SK-N-SH (cell line): ENCODE measurements around the gene SFXN5. TPM values are rescaled to one million over a fixed set of nuclear protein-coding genes. Genes with fewer than 3 reads are reported as not detected.

ENCODE experiments used
- CTCF ChIA-PET: fragments of 300-600, 350-600 bp; formaldehyde crosslinking; extraction: SDS; loops from one replicate; lab custom pipeline; 2021; lab: Yijun Ruan, JAX
- POLR2A ChIA-PET: fragments of 350-600 bp; sonication (Branson Sonifier 250); formaldehyde crosslinking; extraction: SDS; loops from one replicate; lab custom pipeline; 2020; ENCODE audit warnings: antibody characterized with exemption, inconsistent platforms; lab: Yijun Ruan, JAX
- DNase-seq: peaks from one replicate; pipeline ENCODE4 v3.0.0; 2012
- H2AFZ ChIP-seq: fragments of 200-600 bp; sonication (generic); 2 replicates; pipeline ENCODE4 v1.8.1; 2016; ENCODE audit warnings: antibody characterized with exemption, mild to moderate bottlenecking, low read depth
- H3F3A ChIP-seq: fragments of 200-600 bp; sonication (generic); replicated peaks from 2 replicates; pipeline ENCODE3; 2016; ENCODE audit warnings: antibody characterized with exemption, mild to moderate bottlenecking; ENCODE audit not compliant: insufficient read depth
- H3K27ac ChIP-seq, 2 experiments: fragments of 200-500 bp in 1 of 2; fragments of 200-600 bp in 1 of 2; sonication (Bioruptor generic) in 1 of 2; sonication (generic), shearing (Covaris generic) in 1 of 2; 2 replicates each; pipeline versions ENCODE4 v1.5.1 to v1.6.1; 2014 to 2016; ENCODE audit warnings: low read depth in 2 of 2, inconsistent platforms in 1 of 2, low read length in 1 of 2, mild to moderate bottlenecking in 1 of 2, mixed read lengths in 1 of 2
- H3K27me3 ChIP-seq: fragments of 200-600 bp; sonication (generic), shearing (Covaris generic); 2 replicates; pipeline ENCODE4 v1.6.1; 2016; ENCODE audit warnings: mixed run types; ENCODE audit not compliant: insufficient read depth
- H3K36me3 ChIP-seq, 2 experiments: fragments of 200-500 bp in 1 of 2; fragments of 200-600 bp in 1 of 2; sonication (Bioruptor generic) in 1 of 2; sonication (generic) in 1 of 2; replicated peaks in 1 of 2; 2 replicates each; pipeline versions ENCODE3 to v1.5.1; 2014 to 2016; ENCODE audit warnings: low read length in 1 of 2, mild to moderate bottlenecking in 1 of 2; ENCODE audit not compliant: insufficient read depth in 2 of 2, control insufficient read depth in 1 of 2
- H3K4me1 ChIP-seq, 2 experiments: fragments of 200-500 bp in 1 of 2; fragments of 200-600 bp in 1 of 2; sonication (Bioruptor generic) in 1 of 2; sonication (generic), shearing (Covaris generic) in 1 of 2; 2 replicates each; pipeline versions ENCODE4 v1.5.1 to v1.6.1; 2014 to 2016; ENCODE audit warnings: low read depth in 1 of 2, low read length in 1 of 2, mixed run types in 1 of 2; ENCODE audit not compliant: insufficient read depth in 2 of 2, control insufficient read depth in 1 of 2
- H3K4me2 ChIP-seq: fragments of 200-600 bp; sonication (generic), shearing (Covaris generic); 2 replicates; pipeline ENCODE4 v1.6.1; 2017; ENCODE audit warnings: mixed run types
- H3K4me3 ChIP-seq, 2 experiments: fragments of 200-500 bp in 1 of 2; fragments of 200-600 bp in 1 of 2; sonication (Bioruptor generic) in 1 of 2; sonication (generic), shearing (Covaris generic) in 1 of 2; 2 replicates each; pipeline versions ENCODE4 v1.5.1 to v1.8.1; 2014 to 2016; ENCODE audit warnings: low read depth in 2 of 2, inconsistent platforms in 1 of 2, low read length in 1 of 2, mild to moderate bottlenecking in 1 of 2, mixed read lengths in 1 of 2, moderate library complexity in 1 of 2
- H3K79me2 ChIP-seq: fragments of 200-600 bp; sonication (generic); 2 replicates; pipeline ENCODE4 v1.8.1; 2017; ENCODE audit warnings: mild to moderate bottlenecking; ENCODE audit not compliant: insufficient read depth
- H3K9ac ChIP-seq: fragments of 200-600 bp; sonication (generic); 2 replicates; pipeline ENCODE4 v1.6.1; 2017; ENCODE audit warnings: mixed run types
- H3K9me2 ChIP-seq: fragments of 200-600 bp; sonication (generic); 2 replicates; pipeline ENCODE4 v1.6.1; 2017; ENCODE audit warnings: mixed run types
- H3K9me3 ChIP-seq: fragments of 200-600 bp; sonication (generic); 2 replicates; pipeline ENCODE4 v1.6.1; 2017; ENCODE audit warnings: mixed run types, mild to moderate bottlenecking, moderate library complexity
- H4K20me1 ChIP-seq: fragments of 200-600 bp; sonication (generic); 2 replicates; pipeline ENCODE4 v1.6.1; 2017; ENCODE audit warnings: mild to moderate bottlenecking, mixed run types; ENCODE audit not compliant: insufficient read depth
- ELF1 ChIP-seq: IDR thresholded peaks from 2 replicates; pipeline ENCODE4 v1.4.0; 2012
- EZH2phosphoT487 ChIP-seq: fragments of 200-600 bp; sonication (generic); IDR thresholded peaks from 2 replicates; pipeline ENCODE4 v1.6.1; 2017; ENCODE audit warnings: low read depth, mixed run types, mild to moderate bottlenecking, antibody characterized with exemption, moderate library complexity, borderline replicate concordance
- FOSL2 ChIP-seq: IDR thresholded peaks from 2 replicates; pipeline ENCODE4 v1.4.0; 2012; ENCODE audit warnings: low read depth, mild to moderate bottlenecking, moderate library complexity, borderline replicate concordance
- FOXJ3 ChIP-seq: sonication (generic); formaldehyde crosslinking; IDR thresholded peaks from 2 replicates; pipeline ENCODE4 v1.5.1; 2020; ENCODE audit warnings: mild to moderate bottlenecking, missing genetic modification reagents
- GABPA ChIP-seq: IDR thresholded peaks from 2 replicates; pipeline ENCODE4 v1.4.0; 2012; ENCODE audit warnings: low read depth, mild to moderate bottlenecking
- NRF1 ChIP-seq: IDR thresholded peaks from 2 replicates; pipeline ENCODE4 v1.6.1; 2012; ENCODE audit warnings: low read depth, mild to moderate bottlenecking, low read length
- RFX5 ChIP-seq: IDR thresholded peaks from 2 replicates; pipeline ENCODE4 v1.6.1; 2012; ENCODE audit warnings: mild to moderate bottlenecking, improper control_type of control experiment, low read length
- TAF1 ChIP-seq: IDR thresholded peaks from 2 replicates; pipeline ENCODE4 v1.6.1; 2012; ENCODE audit warnings: low read depth, mild to moderate bottlenecking, low read length, moderate library complexity, borderline replicate concordance
- WGBS: methylation state at CpG from one replicate; pipeline ENCODE4 v1.1.6; 2017; ENCODE audit warnings: low lambda C conversion rate; 5-methylcytosine and 5-hydroxymethylcytosine counted together
- polyA plus RNA-seq, 3 experiments: library from polyadenylated mRNA; depleted of rRNA; stranded (reverse); fragments of >200 nt; gene quantifications; 2 replicates each; pipeline ENCODE4 v1.2.3, GENCODE V29; 2012
- TF ChIP-seq, protein P1 (sequence below): IDR thresholded peaks from 2 replicates; pipeline ENCODE4 v1.6.1; 2012; ENCODE audit warnings: mild to moderate bottlenecking, low read depth, low read length, moderate library complexity
- TF ChIP-seq, protein P2 (sequence below): IDR thresholded peaks from 2 replicates; pipeline ENCODE4 v1.4.0; 2012; ENCODE audit warnings: low read depth
- TF ChIP-seq, protein P3 (sequence below): fragments of 200-600 bp; sonication (generic); IDR thresholded peaks from 2 replicates; pipeline ENCODE4 v1.6.1; 2017; ENCODE audit warnings: antibody characterized with exemption, mild to moderate bottlenecking, moderate library complexity

SFXN5 gene
- polyA plus RNA-seq, 1 of the 3 experiments (the other 2 are of a cell fraction), result 9.9 TPM

DNA sequence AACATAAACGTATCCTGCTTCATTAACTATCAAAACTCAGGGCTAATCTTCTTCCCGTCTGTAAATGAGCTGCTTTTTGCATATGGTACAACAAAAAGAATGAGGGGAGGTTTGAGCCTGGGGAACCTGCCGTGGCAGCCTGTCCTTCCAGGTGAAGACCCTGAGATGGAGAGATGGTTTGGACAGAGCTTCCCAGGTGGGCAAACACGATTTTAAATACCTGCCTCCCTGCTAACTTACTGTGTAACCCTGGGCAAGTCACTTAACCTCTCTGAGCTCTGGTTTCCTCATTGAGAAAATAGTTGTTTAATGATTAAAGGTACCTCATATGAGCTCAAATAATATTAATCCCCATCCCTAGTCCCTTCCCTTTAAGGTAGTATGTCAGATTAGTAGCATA, 145.1 kb downstream of the SFXN5 start:
- ChIA-PET CTCF (interaction anchor here (0.6 to 8.6 kb wide), 12 partner anchors 11 to 776 kb away, joined by 3 to 53 read pairs (median 3); no protein-coding TSS in a partner anchor), POLR2A (no interaction called here)
- Histone ChIP-seq H3K9me3 (no peaks in the 10 kb centered on the region), H3K4me1 (peaks cover 0 to under 1% of the 10 kb centered on the region in 2 experiments; a peak in 1 of 4 replicates), H3K4me3 (no peak overlapping the region), H3K9me2 (no peaks in the 10 kb centered on the region), H3K9ac (no peak overlapping the region), H3K79me2 (no peaks in the 10 kb centered on the region), H3K27me3 (peaks cover 80% of the 10 kb centered on the region), H4K20me1 (0 out of 2 replicates have a peak, but pooled peaks cover 3% of the 10 kb centered on the region), H3K36me3 (no peaks in the 10 kb centered on the region), H3F3A (no peaks in the 10 kb centered on the region), H3K27ac (no peak overlapping the region), H3K4me2 (no peak overlapping the region), H2AFZ (no peak overlapping the region)
- TF ChIP-seq, protein P1, sequence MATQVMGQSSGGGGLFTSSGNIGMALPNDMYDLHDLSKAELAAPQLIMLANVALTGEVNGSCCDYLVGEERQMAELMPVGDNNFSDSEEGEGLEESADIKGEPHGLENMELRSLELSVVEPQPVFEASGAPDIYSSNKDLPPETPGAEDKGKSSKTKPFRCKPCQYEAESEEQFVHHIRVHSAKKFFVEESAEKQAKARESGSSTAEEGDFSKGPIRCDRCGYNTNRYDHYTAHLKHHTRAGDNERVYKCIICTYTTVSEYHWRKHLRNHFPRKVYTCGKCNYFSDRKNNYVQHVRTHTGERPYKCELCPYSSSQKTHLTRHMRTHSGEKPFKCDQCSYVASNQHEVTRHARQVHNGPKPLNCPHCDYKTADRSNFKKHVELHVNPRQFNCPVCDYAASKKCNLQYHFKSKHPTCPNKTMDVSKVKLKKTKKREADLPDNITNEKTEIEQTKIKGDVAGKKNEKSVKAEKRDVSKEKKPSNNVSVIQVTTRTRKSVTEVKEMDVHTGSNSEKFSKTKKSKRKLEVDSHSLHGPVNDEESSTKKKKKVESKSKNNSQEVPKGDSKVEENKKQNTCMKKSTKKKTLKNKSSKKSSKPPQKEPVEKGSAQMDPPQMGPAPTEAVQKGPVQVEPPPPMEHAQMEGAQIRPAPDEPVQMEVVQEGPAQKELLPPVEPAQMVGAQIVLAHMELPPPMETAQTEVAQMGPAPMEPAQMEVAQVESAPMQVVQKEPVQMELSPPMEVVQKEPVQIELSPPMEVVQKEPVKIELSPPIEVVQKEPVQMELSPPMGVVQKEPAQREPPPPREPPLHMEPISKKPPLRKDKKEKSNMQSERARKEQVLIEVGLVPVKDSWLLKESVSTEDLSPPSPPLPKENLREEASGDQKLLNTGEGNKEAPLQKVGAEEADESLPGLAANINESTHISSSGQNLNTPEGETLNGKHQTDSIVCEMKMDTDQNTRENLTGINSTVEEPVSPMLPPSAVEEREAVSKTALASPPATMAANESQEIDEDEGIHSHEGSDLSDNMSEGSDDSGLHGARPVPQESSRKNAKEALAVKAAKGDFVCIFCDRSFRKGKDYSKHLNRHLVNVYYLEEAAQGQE, result no peak
- TF ChIP-seq TAF1 (no peak), NRF1 (no peak), FOXJ3 (CRISPR knock-in tag) (no peak), ELF1 (no peak), EZH2phosphoT487 (no peak; the same call in 1 of the 2 replicates), GABPA (no peak), FOSL2 (no peak), RFX5 (no peak)
- TF ChIP-seq, protein P2, sequence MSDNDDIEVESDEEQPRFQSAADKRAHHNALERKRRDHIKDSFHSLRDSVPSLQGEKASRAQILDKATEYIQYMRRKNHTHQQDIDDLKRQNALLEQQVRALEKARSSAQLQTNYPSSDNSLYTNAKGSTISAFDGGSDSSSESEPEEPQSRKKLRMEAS, result no peak
- TF ChIP-seq, protein P3, sequence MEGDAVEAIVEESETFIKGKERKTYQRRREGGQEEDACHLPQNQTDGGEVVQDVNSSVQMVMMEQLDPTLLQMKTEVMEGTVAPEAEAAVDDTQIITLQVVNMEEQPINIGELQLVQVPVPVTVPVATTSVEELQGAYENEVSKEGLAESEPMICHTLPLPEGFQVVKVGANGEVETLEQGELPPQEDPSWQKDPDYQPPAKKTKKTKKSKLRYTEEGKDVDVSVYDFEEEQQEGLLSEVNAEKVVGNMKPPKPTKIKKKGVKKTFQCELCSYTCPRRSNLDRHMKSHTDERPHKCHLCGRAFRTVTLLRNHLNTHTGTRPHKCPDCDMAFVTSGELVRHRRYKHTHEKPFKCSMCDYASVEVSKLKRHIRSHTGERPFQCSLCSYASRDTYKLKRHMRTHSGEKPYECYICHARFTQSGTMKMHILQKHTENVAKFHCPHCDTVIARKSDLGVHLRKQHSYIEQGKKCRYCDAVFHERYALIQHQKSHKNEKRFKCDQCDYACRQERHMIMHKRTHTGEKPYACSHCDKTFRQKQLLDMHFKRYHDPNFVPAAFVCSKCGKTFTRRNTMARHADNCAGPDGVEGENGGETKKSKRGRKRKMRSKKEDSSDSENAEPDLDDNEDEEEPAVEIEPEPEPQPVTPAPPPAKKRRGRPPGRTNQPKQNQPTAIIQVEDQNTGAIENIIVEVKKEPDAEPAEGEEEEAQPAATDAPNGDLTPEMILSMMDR, result no peak
- 21% methylated on average over 4 of the region's 4 CpGs for WGBS
- DNase-seq, result no peak
